Trophoblast cell (in vitro differentiated cells and primary cell): ENCODE data around the gene OBSL1.

ENCODE experiments used
- DNase-seq, 2 donors: peaks; one replicate each; pipeline ENCODE4 v3.0.0-alpha.2; 2016
- H2AFZ ChIP-seq: 2 replicates; pipeline ENCODE4 v1.6.1; 2013; ENCODE audit warnings: low read length, moderate library complexity, mild to moderate bottlenecking; ENCODE audit not compliant: insufficient read depth, poor library complexity
- H2AK5ac ChIP-seq: 2 replicates; pipeline ENCODE4 v1.6.1; 2013; ENCODE audit warnings: mild to moderate bottlenecking, low read length
- H2BK120ac ChIP-seq: 2 replicates; pipeline ENCODE4 v1.6.1; 2013; ENCODE audit warnings: low read length, mild to moderate bottlenecking, moderate library complexity; ENCODE audit not compliant: insufficient read depth, poor library complexity
- H2BK12ac ChIP-seq: 2 replicates; pipeline ENCODE4 v1.6.1; 2013; ENCODE audit warnings: mild to moderate bottlenecking, low read length, moderate library complexity
- H2BK5ac ChIP-seq: 2 replicates; pipeline ENCODE4 v1.6.1; 2013; ENCODE audit warnings: low read length, low read depth, moderate library complexity, mild to moderate bottlenecking; ENCODE audit not compliant: poor library complexity
- H3K14ac ChIP-seq: 2 replicates; pipeline ENCODE4 v1.6.1; 2013; ENCODE audit warnings: mild to moderate bottlenecking, low read length
- H3K18ac ChIP-seq: 2 replicates; pipeline ENCODE4 v1.6.1; 2013; ENCODE audit warnings: mild to moderate bottlenecking, low read length
- H3K23ac ChIP-seq: 2 replicates; pipeline ENCODE4 v1.6.1; 2013; ENCODE audit warnings: low read length
- H3K27ac ChIP-seq: 2 replicates; pipeline ENCODE4 v1.5.1; 2013; ENCODE audit warnings: low read depth, mild to moderate bottlenecking, inconsistent platforms, low read length, moderate library complexity
- H3K27me3 ChIP-seq: 2 replicates; pipeline ENCODE4 v1.6.1; 2013; ENCODE audit warnings: inconsistent platforms, mild to moderate bottlenecking, low read length, moderate library complexity; ENCODE audit not compliant: insufficient read depth
- H3K36me3 ChIP-seq, 2 experiments: 1 replicate in 1 of 2; 2 replicates in 1 of 2; pipeline ENCODE4 v1.6.1; 2013; ENCODE audit warnings: low read length in 2 of 2, mild to moderate bottlenecking in 2 of 2, moderate library complexity in 1 of 2; ENCODE audit not compliant: insufficient read depth in 2 of 2, control insufficient read depth in 1 of 2
- H3K4ac ChIP-seq: 2 replicates; pipeline ENCODE4 v1.6.1; 2013; ENCODE audit warnings: low read depth, mild to moderate bottlenecking, low read length, moderate library complexity
- H3K4me1 ChIP-seq, 2 experiments: 1 replicate in 1 of 2; 2 replicates in 1 of 2; pipeline ENCODE4 v1.6.1; 2013; ENCODE audit warnings: low read length in 2 of 2, mild to moderate bottlenecking in 2 of 2, moderate library complexity in 1 of 2; ENCODE audit not compliant: insufficient read depth in 2 of 2, control insufficient read depth in 1 of 2
- H3K4me2 ChIP-seq: 2 replicates; pipeline ENCODE4 v1.6.1; 2013; ENCODE audit warnings: inconsistent platforms, mild to moderate bottlenecking, low read length, moderate library complexity
- H3K4me3 ChIP-seq: 2 replicates; pipeline ENCODE4 v1.5.1; 2013; ENCODE audit warnings: mild to moderate bottlenecking, low read depth, low read length, inconsistent platforms
- H3K79me1 ChIP-seq: one replicate; pipeline ENCODE4 v1.6.1; 2013; ENCODE audit warnings: low read length
- H3K79me2 ChIP-seq: 2 replicates; pipeline ENCODE4 v1.6.1; 2013; ENCODE audit warnings: low read length, mild to moderate bottlenecking; ENCODE audit not compliant: control insufficient read depth, insufficient read depth, poor library complexity
- H3K9ac ChIP-seq: 2 replicates; pipeline ENCODE4 v1.6.1; 2013; ENCODE audit warnings: mild to moderate bottlenecking, low read length
- H3K9me3 ChIP-seq: 2 replicates; pipeline ENCODE4 v1.6.1; 2013; ENCODE audit warnings: low read depth, mild to moderate bottlenecking, control low read depth, inconsistent platforms, low read length; ENCODE audit not compliant: insufficient read depth
- H4K12ac ChIP-seq: 2 replicates; pipeline ENCODE4 v1.6.1; 2013; ENCODE audit warnings: low read depth, mild to moderate bottlenecking, low read length, moderate library complexity
- H4K8ac ChIP-seq: 2 replicates; pipeline ENCODE4 v1.6.1; 2013; ENCODE audit warnings: low read depth, mild to moderate bottlenecking, low read length, moderate library complexity
- H4K91ac ChIP-seq: one replicate; pipeline ENCODE4 v1.6.1; 2013; ENCODE audit warnings: low read depth, mild to moderate bottlenecking, low read length, moderate library complexity
- WGBS: extraction: QIAGEN DNeasy Blood & Tissue Kit; methylation state at CpG from one replicate; pipeline ENCODE4 v1.1.7; 2013; ENCODE audit warnings: missing lambda C conversion rate; ENCODE audit not compliant: insufficient read length, insufficient coverage; ENCODE audit errors: extremely low coverage; 5-methylcytosine and 5-hydroxymethylcytosine counted together

The OBSL1 gene

DNA sequence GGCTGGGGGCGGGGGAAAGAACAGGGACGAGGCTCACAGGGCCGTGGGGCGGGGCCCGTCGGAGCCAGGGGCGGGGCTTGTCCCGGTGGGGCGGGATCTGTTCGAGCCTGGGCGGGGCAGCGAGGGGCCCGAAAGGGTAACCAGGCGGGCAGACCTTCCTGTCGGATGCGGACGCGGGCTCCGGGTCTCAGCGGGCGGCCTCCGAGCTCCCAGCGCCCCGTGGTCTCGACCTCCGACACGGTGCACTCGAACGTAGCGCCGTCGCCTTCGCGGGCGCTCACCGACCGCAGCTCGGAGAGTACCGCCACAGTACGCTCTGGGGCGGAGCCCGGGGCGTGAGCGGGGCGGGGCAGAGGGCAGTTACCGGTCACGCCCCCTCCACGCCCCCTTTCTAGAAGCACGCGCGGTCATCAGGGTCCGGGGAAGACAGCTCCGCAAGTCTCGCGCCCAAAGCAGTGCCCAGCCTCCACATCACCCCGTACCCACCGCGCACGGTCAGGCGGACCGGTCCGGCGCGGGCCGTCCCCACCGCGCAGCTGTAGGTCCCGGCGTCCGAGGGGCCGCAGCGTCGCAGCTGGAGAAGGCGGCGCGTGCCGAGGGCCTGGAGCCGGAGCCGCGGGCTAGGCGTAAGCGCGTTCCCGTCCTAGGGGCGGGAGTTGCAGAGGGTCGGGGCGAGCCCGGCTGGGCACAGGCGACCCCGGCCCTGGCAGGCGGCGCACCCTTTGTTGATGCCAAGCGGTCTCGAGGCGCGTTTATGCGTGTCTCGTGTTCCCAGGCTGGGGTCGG lies 18.8 kb downstream of the OBSL1 start:
- Histone ChIP-seq H3K18ac (peak overlapping the region; percentile 26), H4K91ac (peak overlapping the region; percentile 59), H3K36me3 (peaks cover 22 to 27% of the 10 kb centered on the region in 2 experiments), H3K27me3 (no peaks in the 10 kb centered on the region), H3K23ac (no peak overlapping the region), H4K8ac (peak overlapping the region; percentile 66), H2BK12ac (no peak overlapping the region), H3K9me3 (no peaks in the 10 kb centered on the region), H3K27ac (no peak overlapping the region), H3K9ac (no peak overlapping the region), H3K4ac (no peak overlapping the region), H3K79me1 (peaks cover 2% of the 10 kb centered on the region), H3K79me2 (no peaks in the 10 kb centered on the region), H3K4me2 (peak overlapping the region; percentile 99), H3K4me3 (peak overlapping the region; percentile 79), H2BK120ac (peak overlapping the region; percentile 29), H3K4me1 (peaks cover 12 to 13% of the 10 kb centered on the region in 2 experiments), H4K12ac (peak overlapping the region; percentile 22), H3K14ac (peak overlapping the region; percentile 25), H2AFZ (peak overlapping the region; percentile 72), H2BK5ac (no peak overlapping the region), H2AK5ac (no peak overlapping the region)
- DNase-seq: peak; percentile 85 to 90
- no CpG with 5 or more reads among the region's 99 CpGs for WGBS

DNA sequence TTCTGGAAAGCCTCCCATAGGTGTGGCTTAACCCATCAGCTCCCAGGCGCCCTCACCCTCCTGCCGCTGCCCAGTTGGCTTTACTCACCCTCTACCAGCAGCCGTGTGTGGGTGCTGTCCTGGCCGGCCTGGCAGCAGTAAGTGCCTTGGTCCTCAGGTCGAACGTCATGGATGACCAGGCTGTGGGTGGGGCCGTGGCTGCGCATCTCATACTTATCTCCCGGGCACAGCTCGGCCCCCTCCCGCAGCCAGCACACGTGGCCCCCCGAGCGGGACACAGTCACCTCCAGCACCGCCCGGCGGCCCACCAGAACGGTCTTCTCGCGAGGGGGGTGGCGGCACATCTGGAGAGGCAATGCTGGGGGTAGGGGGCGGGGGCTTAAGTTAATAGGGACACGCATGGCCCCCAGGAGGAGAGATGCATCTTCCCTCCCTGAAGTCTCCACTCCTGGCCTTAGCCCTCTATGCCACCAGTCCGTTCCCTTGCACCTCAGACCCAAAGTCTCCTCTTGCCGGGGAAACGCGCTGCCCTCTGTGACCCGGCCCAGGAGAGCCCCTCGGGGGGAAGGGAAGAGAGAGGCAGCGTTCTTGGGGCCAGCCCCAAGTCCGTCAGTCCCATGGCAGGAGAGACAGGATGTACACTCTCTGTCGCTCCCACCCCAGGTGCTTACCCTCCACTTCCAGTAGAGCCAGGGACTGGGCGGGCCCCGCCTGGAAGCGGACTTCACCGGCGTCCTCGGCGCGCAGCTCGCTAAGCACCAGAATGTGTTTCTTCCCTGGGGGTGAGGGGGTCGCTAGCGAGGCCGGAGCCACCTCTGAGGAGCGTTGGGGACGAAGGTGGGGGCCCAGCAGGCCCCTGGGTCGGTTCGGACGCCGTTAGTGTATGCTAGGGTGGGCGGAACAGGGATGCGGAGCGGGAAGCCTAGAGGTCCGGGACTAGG lies 19.6 kb downstream of the OBSL1 start:
- H3K4me1 ChIP-seq: peaks cover 12 to 13% of the 10 kb centered on the region in 2 experiments
- peaks cover 2% of the 10 kb centered on the region for H3K79me1 ChIP-seq
- no CpG with 5 or more reads among the region's 54 CpGs for WGBS
- no peak overlapping the region for H2AK5ac ChIP-seq
- H3K14ac ChIP-seq: no peak overlapping the region
- H3K9me3 ChIP-seq: no peaks in the 10 kb centered on the region
- no peaks in the 10 kb centered on the region for H3K27me3 ChIP-seq
- H3K9ac ChIP-seq: no peak overlapping the region
- peak overlapping the region; percentile 6 for H3K18ac ChIP-seq
- no peak overlapping the region for H4K12ac ChIP-seq
- no peak overlapping the region for H2BK5ac ChIP-seq
- H3K36me3 ChIP-seq: peaks cover 15 to 21% of the 10 kb centered on the region in 2 experiments
- H3K4me3 ChIP-seq: peak overlapping the region; percentile 54
- no peak overlapping the region for H2BK120ac ChIP-seq
- peak overlapping the region; percentile 4 for H4K8ac ChIP-seq
- H4K91ac ChIP-seq: peak overlapping the region; percentile 30
- H3K23ac ChIP-seq: no peak overlapping the region
- H3K27ac ChIP-seq: no peak overlapping the region
- peak overlapping the region; percentile 99 for H3K4me2 ChIP-seq
- DNase-seq: peak in 1 of 2 donors; percentile 24
- no peak overlapping the region for H3K4ac ChIP-seq
- H2AFZ ChIP-seq: peak overlapping the region; percentile 8
- no peaks in the 10 kb centered on the region for H3K79me2 ChIP-seq
- no peak overlapping the region for H2BK12ac ChIP-seq

DNA sequence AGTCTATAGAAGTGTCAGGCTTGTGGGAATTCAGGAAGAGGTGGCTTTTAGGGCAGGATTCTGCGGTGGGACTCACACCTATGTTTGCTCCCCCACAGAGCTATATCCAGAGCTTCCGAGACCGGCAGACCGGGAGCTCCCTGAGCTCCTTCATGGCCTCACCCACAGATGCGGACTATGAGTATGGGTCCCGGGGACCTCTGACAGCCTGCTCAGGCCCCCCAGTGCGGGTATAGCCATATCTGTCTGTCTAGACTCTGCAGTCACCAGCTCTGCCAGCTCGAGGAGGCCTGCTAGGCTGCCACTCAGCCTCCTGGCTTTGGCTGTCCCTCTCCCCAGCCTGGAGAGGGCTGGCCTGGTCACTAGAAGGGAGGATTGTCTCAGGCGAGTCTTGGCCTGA lies 21.7 kb downstream of the OBSL1 start:
- no peak overlapping the region for H3K18ac ChIP-seq
- H3K4ac ChIP-seq: no peak overlapping the region
- peaks cover 1 to 6% of the 10 kb centered on the region in 2 experiments for H3K36me3 ChIP-seq
- no peak overlapping the region for H3K9ac ChIP-seq
- no peak overlapping the region for H3K27ac ChIP-seq
- no peak overlapping the region for H3K14ac ChIP-seq
- no peak for DNase-seq
- no peaks in the 10 kb centered on the region for H3K79me2 ChIP-seq
- peaks cover 12 to 13% of the 10 kb centered on the region in 2 experiments for H3K4me1 ChIP-seq
- H3K9me3 ChIP-seq: no peaks in the 10 kb centered on the region
- H3K23ac ChIP-seq: no peak overlapping the region
- no peak overlapping the region for H2BK5ac ChIP-seq
- no CpG with 5 or more reads among the region's 9 CpGs for whole genome bisulfite sequencing
- no peaks in the 10 kb centered on the region for H3K27me3 ChIP-seq
- no peak overlapping the region for H3K4me2 ChIP-seq
- H3K4me3 ChIP-seq: no peak overlapping the region
- H4K8ac ChIP-seq: no peak overlapping the region
- H2AK5ac ChIP-seq: no peak overlapping the region
- no peak overlapping the region for H4K12ac ChIP-seq
- H2BK120ac ChIP-seq: no peak overlapping the region
- H2BK12ac ChIP-seq: no peak overlapping the region
- peaks cover 2% of the 10 kb centered on the region for H3K79me1 ChIP-seq
- H2AFZ ChIP-seq: no peak overlapping the region
- H4K91ac ChIP-seq: no peak overlapping the region

DNA sequence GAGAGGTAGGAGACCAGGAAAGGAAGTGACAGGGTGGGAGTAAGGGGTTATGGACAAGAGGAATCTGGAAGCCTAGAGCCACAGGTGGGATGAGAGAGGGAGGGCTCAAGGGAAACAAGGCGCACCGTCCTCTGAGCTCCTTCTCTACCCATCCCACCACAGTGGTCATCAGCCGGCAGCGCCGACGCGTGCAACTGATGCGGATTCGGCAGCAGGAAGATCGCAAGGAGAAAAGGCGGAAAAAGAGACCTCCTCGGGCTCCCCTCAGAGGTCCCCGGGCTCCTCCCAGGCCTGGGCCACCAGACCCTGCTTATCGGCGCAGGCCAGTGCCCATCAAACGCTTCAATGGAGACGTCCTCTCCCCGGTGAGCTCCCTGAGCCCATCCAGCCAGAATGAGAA lies 22.3 kb downstream of the OBSL1 start:
- Histone ChIP-seq H3K14ac (no peak overlapping the region), H4K91ac (no peak overlapping the region), H3K9ac (no peak overlapping the region), H4K8ac (no peak overlapping the region), H3K27ac (no peak overlapping the region), H3K9me3 (no peaks in the 10 kb centered on the region), H2BK5ac (no peak overlapping the region), H2BK120ac (no peak overlapping the region), H3K79me2 (no peaks in the 10 kb centered on the region), H3K18ac (no peak overlapping the region), H3K27me3 (no peaks in the 10 kb centered on the region), H3K4me3 (no peak overlapping the region), H2AK5ac (no peak overlapping the region), H3K4ac (no peak overlapping the region), H3K4me2 (no peak overlapping the region), H4K12ac (no peak overlapping the region), H3K36me3 (no peaks in the 10 kb centered on the region), H2AFZ (no peak overlapping the region), H3K79me1 (peaks cover 2% of the 10 kb centered on the region), H3K4me1 (peaks cover 15 to 18% of the 10 kb centered on the region in 2 experiments), H3K23ac (no peak overlapping the region), H2BK12ac (no peak overlapping the region)
- DNase-seq: no peak
- no CpG with 5 or more reads among the region's 18 CpGs for WGBS
